ENCODE results near the gene CCDC102A.

- TF ChIP-seq CTCF (IDR thresholded peaks at IDR 0.05) (no peak), POLR2A (IDR thresholded peaks at IDR 0.05) (no peak)
These were observed 4.6 kb downstream of the CCDC102A start for GRCh38 chr16:57531635-57532265.
